Astrocyte of the spinal cord (primary cell): ENCODE measurements around the gene RGL1.

Experiments used
- DNase-seq: peaks from one replicate; pipeline ENCODE4 v3.0.0; 2011; ENCODE audit warnings: low read depth, low spot score
- H3K4me3 ChIP-seq: 2 replicates; pipeline ENCODE4 v1.5.1; 2011; ENCODE audit warnings: low read depth, mild to moderate bottlenecking, low read length, moderate library complexity
- CTCF ChIP-seq: IDR thresholded peaks from 2 replicates; pipeline ENCODE4 v1.5.1; 2012; ENCODE audit warnings: low read depth, mild to moderate bottlenecking, low read length, inconsistent platforms
- in situ Hi-C: cut with HindIII; loops from 2 replicates; pipeline ENCODE4 v1.10.0; 2017; ENCODE audit warnings: low sequenced_read_pairs

RGL1 gene

GRCh38 chr1:183918589-183918988 is 113.7 kb downstream of the RGL1 start:
- in situ Hi-C loops: no loop called here
- no peak overlapping the region for H3K4me3 ChIP-seq
- no peak for TF ChIP-seq CTCF
- no peak for DNase-seq

GRCh38 chr1:183920651-183921050 is 115.7 kb downstream of the RGL1 start:
- TF ChIP-seq CTCF: no peak
- in situ Hi-C loops: no loop called here
- no peak for DNase-seq
- no peak overlapping the region for H3K4me3 ChIP-seq

- in situ Hi-C loops: no loop called here
- no peak for TF ChIP-seq CTCF
- H3K4me3 ChIP-seq: no peak overlapping the region
- no peak for DNase-seq
Observed at GRCh38 chr1:183922197-183922596, 117.3 kb downstream of the RGL1 start.

GRCh38 chr1:183925947-183926346 is 121.0 kb downstream of the RGL1 start:
- in situ Hi-C loops: no loop called here
- TF ChIP-seq CTCF: no peak
- no peak for DNase-seq
- no peak overlapping the region for H3K4me3 ChIP-seq

- DNase-seq: peak; percentile 5
Observed at GRCh38 chr1:183926983-183927382, 122.1 kb downstream of the RGL1 start.

GRCh38 chr1:183931646-183932271 is 126.8 kb downstream of the RGL1 start:
- no peak for DNase-seq
- in situ Hi-C loops: no loop called here
- TF ChIP-seq CTCF: no peak
- no peak overlapping the region for H3K4me3 ChIP-seq

More at GRCh38 chr1:183926983-183927382, 122.1 kb downstream of the RGL1 start:
- no peak overlapping the region for H3K4me3 ChIP-seq
- TF ChIP-seq CTCF: no peak
- in situ Hi-C loops: no loop called here

GRCh38 chr1:183932412-183932811 is 127.5 kb downstream of the RGL1 start:
- in situ Hi-C loops: no loop called here
- no peak overlapping the region for H3K4me3 ChIP-seq
- TF ChIP-seq CTCF: no peak
- DNase-seq: peak; percentile 87
